ENCODE measurements around the gene TMOD1. TPM values are rescaled to one million over a fixed set of nuclear protein-coding genes. Genes with fewer than 3 reads are reported as not detected.
A peak's percentile ranks its signal among the peaks of the same experiment; 100 is the strongest.

The TMOD1 gene
- total and polyA plus RNA-seq, 10 donors: 1.6 to 5.8 (median 2.7) TPM

DNA sequence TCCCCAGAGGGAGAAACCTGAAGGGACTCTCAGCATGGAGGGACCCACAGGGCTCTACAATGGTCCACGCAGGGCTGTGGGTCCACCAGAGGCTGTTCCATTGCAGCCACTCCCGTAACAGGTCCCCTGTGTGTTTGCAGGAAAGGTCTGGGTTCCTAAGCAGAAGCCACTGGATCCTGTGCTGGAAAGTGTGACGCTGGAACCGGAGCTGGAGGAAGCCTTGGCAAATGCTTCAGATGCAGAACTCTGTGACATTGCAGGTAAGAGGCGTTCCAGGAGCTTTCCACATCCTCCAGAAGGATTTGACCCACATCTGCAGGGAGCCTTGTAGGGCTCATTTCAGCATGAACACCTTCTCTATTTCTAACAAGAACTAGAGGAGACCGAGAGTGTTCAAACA lies 51.7 kb downstream of the TMOD1 start:
- H3K4me1 ChIP-seq: peaks cover 0 to 20% (median 9%) of the 10 kb centered on the region in 6 donors
- peak; percentile 37 for DNase-seq
- H3K4me3 ChIP-seq: no peak overlapping the region
- 85 to 97% (median 87%) methylated on average over 6 of the region's 6 CpGs for whole genome bisulfite sequencing, 5 donors
- TF ChIP-seq POLR2AphosphoS5 (IDR thresholded peaks at IDR 0.05) (no peak), POLR2A (IDR thresholded peaks at IDR 0.05) (no peak)
- TF ChIP-seq, protein P1, sequence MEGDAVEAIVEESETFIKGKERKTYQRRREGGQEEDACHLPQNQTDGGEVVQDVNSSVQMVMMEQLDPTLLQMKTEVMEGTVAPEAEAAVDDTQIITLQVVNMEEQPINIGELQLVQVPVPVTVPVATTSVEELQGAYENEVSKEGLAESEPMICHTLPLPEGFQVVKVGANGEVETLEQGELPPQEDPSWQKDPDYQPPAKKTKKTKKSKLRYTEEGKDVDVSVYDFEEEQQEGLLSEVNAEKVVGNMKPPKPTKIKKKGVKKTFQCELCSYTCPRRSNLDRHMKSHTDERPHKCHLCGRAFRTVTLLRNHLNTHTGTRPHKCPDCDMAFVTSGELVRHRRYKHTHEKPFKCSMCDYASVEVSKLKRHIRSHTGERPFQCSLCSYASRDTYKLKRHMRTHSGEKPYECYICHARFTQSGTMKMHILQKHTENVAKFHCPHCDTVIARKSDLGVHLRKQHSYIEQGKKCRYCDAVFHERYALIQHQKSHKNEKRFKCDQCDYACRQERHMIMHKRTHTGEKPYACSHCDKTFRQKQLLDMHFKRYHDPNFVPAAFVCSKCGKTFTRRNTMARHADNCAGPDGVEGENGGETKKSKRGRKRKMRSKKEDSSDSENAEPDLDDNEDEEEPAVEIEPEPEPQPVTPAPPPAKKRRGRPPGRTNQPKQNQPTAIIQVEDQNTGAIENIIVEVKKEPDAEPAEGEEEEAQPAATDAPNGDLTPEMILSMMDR (IDR thresholded peaks at IDR 0.05 in 8 of 11, conservative IDR thresholded peaks at IDR 0.05 in 3 of 11): no peak
- H3K36me3 ChIP-seq: no peaks in the 10 kb centered on the region
- peaks cover 0 to 45% (median 0%) of the 10 kb centered on the region in 7 donors for H3K27me3 ChIP-seq (replicated peaks in 1 of 7)
- intact Hi-C loops (cut with DNase I; ENCODE audit: low total_unique reads): no loop called here
- no peak overlapping the region for H3K27ac ChIP-seq
- H3K9me3 ChIP-seq: no peaks in the 10 kb centered on the region

DNA sequence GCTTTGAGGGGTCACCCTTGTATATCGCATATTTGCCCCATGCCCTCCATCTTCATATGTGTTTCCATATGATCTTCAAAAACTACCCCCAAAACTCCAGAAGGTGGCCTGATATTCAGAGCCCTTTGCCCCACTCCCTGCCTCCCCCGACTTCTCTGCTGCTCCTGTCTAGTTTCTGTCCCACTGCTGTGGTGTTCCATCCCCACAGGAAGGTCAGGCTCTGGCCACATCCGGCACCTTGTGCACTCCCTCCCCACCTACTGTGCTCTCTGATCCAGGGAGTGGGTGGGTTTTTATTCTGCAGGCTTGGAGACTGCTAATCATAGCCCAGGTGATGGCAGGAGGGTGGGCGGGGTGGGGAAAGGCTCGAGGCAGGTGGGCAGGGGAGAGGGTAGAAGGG lies 52.4 kb downstream of the TMOD1 start:
- peaks cover 0 to 41% (median 0%) of the 10 kb centered on the region in 7 donors for H3K27me3 ChIP-seq (replicated peaks in 1 of 7)
- no peaks in the 10 kb centered on the region for H3K36me3 ChIP-seq
- intact Hi-C loops (cut with DNase I; ENCODE audit: low total_unique reads): no loop called here
- no peak overlapping the region for H3K27ac ChIP-seq
- no peak for TF ChIP-seq POLR2A (IDR thresholded peaks at IDR 0.05)
- no peak for TF ChIP-seq POLR2AphosphoS5 (IDR thresholded peaks at IDR 0.05)
- TF ChIP-seq, protein P1 (IDR thresholded peaks at IDR 0.05 in 8 of 11, conservative IDR thresholded peaks at IDR 0.05 in 3 of 11): no peak
- DNase-seq: no peak
- 83 to 89% (median 85%) methylated on average over 5 of the region's 5 CpGs for WGBS, 5 donors
- no peaks in the 10 kb centered on the region for H3K9me3 ChIP-seq
- H3K4me1 ChIP-seq: peaks cover 0 to 27% (median 15%) of the 10 kb centered on the region in 6 donors
- H3K4me3 ChIP-seq: no peak overlapping the region

DNA sequence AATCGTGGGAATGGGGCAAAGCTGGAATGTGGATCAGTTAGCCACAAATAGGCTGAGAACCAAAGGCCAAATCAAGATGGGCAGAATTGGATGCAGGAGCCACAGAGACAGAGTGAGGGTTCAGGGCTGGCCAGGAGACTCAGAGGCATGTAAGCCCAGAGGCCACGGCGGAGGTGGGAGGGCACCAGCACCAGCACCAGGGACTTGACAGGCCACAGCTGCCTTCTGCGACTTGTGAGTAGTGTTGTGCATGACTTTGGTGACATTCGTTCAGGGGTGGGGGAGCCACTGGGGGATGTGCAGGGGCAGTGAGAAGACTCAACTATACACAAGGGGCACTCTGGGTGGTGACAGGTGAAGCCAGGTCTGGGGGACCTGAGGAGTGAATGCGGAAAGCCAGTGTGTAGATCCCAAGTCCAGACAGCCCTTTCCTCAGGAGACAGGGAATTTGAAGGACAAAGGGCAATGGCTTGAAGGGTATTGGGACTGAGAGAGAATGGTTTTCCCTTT lies 53.2 kb downstream of the TMOD1 start:
- 90 to 95% (median 92%) methylated on average over 6 of the region's 6 CpGs for WGBS, 5 donors
- Histone ChIP-seq H3K27ac (no peak overlapping the region), H3K9me3 (no peaks in the 10 kb centered on the region), H3K36me3 (no peaks in the 10 kb centered on the region), H3K27me3 (replicated peaks in 1 of 7) (peaks cover 0 to 37% (median 0%) of the 10 kb centered on the region in 7 donors), H3K4me3 (no peak overlapping the region), H3K4me1 (peaks cover 0 to 32% (median 16%) of the 10 kb centered on the region in 6 donors)
- TF ChIP-seq POLR2A (IDR thresholded peaks at IDR 0.05) (no peak), POLR2AphosphoS5 (IDR thresholded peaks at IDR 0.05) (no peak)
- TF ChIP-seq, protein P1 (IDR thresholded peaks at IDR 0.05 in 8 of 11, conservative IDR thresholded peaks at IDR 0.05 in 3 of 11): no peak
- DNase-seq: peak; percentile 59
- intact Hi-C loops (cut with DNase I; ENCODE audit: low total_unique reads): no loop called here

DNA sequence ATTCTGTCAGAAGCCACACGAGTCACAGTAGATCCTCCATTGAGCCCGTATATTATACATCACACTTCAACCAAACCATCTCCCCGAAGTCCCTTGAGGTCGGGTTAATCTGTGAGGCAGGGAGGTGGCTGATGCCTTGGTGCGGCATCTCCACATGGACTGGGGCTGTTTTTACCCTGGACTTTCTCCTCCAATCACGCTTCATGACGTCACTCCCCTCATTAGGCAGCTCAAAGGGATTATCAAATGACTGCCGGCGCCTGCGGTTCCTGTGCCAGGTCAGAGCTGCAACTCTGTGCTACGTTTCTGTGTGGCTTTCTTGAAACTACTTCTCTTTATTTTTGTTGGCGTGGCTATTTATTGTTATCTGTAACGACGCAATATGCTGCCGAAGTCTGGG lies 53.7 kb downstream of the TMOD1 start:
- Histone ChIP-seq H3K27ac (no peak overlapping the region), H3K4me3 (no peak overlapping the region), H3K9me3 (no peaks in the 10 kb centered on the region), H3K4me1 (peaks cover 0 to 32% (median 16%) of the 10 kb centered on the region in 6 donors), H3K36me3 (no peaks in the 10 kb centered on the region), H3K27me3 (replicated peaks in 1 of 7) (peaks cover 0 to 37% (median 0%) of the 10 kb centered on the region in 7 donors)
- TF ChIP-seq, protein P1 (IDR thresholded peaks at IDR 0.05 in 8 of 11, conservative IDR thresholded peaks at IDR 0.05 in 3 of 11): no peak
- no peak for TF ChIP-seq POLR2AphosphoS5 (IDR thresholded peaks at IDR 0.05)
- TF ChIP-seq POLR2A (IDR thresholded peaks at IDR 0.05): no peak
- intact Hi-C loops (cut with DNase I; ENCODE audit: low total_unique reads): no loop called here
- DNase-seq: peak; percentile 40
- WGBS, 5 donors: 79 to 86% (median 85%) methylated on average over 15 of the region's 15 CpGs
